ENCODE data around the gene MAVS.

- TF ChIP-seq BHLHE40 (IDR thresholded peaks at IDR 0.05; ENCODE audit: borderline replicate concordance) (no peak), TARDBP (IDR thresholded peaks at IDR 0.05) (no peak), LEF1 (IDR thresholded peaks at IDR 0.05; ENCODE audit: borderline replicate concordance) (no peak), SUZ12 (IDR thresholded peaks at IDR 0.05) (no peak), ARNT (IDR thresholded peaks at IDR 0.05) (no peak)
Measured at GRCh38 chr20:3812975-3813847, 33.4 kb upstream of the MAVS start.
